T-helper 9 cell (primary cell): ENCODE results near the gene DAPP1.
"Not testable (repeated sequence)": the region's sequence is repeated elsewhere in the genome, so short reads cannot be mapped to it uniquely, and the experiment has no call there.

Experiments
- DNase-seq: peaks from one replicate; pipeline ENCODE4 v3.0.0-alpha.2; 2020
- total RNA-seq, 2 donors: gene quantifications; one replicate each; lab custom pipeline; 2026; lab: John Stamatoyannopoulos, UW

The DAPP1 gene, protein sequence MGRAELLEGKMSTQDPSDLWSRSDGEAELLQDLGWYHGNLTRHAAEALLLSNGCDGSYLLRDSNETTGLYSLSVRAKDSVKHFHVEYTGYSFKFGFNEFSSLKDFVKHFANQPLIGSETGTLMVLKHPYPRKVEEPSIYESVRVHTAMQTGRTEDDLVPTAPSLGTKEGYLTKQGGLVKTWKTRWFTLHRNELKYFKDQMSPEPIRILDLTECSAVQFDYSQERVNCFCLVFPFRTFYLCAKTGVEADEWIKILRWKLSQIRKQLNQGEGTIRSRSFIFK
- total RNA-seq, result 13.0 to 33.7 reads per million in 2 donors

DNA sequence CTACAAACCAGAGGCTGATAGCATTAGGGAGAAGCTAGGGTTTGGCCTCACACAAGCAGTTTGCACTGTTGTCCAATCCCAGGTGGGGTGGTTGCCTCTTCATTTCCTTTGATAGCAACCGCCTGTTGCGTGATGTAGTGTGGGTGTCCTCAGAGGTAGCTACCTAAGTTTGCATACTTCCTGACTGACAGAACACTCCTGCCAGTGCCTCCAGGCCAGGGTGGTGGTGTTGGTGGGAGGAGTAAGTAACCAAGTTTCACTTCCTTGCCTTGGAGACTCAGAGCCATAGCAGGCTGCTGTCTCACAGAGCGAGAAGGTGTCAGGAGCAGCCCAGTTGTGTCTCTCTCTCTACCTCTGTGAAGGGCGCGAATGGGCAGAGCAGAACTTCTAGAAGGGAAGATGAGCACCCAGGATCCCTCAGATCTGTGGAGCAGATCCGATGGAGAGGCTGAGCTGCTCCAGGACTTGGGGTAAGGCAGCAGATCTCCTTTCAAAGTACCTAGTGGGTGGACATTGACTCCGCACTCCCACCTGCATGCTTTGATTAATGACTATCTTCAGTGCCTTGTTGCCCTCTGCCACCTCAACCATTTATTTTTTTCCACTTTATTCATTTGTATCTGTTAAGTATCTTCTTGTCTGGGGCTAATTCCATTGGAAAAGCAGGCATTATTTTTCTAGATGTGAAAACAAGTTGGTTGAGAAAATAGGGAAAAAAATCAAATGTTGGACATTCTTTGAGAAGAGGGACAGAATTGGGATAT is at the start of gene DAPP1:
Gene DAPP1 (plus strand): TSS at position 283 of the 764 bp plus-strand sequence. CDS start 87 bp downstream, at position 370.
- DNase-seq, result peak; percentile 59

DNA sequence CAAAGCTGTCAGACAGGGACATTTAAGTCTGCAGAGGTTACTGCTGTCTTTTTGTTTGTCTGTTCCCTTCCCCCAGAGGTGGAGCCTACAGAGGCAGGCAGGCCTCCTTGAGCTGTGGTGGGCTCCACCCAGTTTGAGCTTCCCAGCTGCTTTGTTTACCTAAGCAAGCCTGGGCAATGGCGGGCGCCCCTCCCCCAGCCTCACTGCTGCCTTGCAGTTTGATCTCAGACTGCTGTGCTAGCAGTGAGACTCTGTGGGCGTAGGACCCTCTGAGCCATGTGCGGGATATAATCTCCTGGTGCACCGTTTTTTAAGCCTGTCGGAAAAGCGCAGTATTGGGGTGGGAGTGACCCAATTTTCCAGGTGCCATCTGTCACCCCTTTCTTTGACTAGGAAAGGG is 45.8 kb upstream of the DAPP1 start:
- DNase-seq, result not testable (repeated sequence)

DNA sequence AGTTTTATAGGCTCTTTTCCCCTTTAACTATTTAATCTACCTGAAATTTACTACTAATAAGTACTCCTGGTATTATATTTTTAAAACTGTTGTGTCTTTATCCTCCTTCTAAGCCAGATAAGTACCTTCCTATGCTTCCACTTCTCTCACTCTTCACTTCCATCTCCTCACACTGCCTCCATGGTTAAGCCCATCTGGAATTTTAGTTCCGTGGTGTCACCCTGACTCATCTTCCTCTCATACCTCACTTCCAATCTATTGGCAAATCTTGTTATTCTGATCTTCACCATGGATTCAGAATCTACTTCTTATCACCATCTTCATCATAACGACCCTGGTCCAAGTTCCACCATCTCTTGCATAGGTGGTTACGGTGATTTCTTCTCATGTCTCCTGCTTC is 32.7 kb upstream of the DAPP1 start:
- no peak for DNase-seq

DNA sequence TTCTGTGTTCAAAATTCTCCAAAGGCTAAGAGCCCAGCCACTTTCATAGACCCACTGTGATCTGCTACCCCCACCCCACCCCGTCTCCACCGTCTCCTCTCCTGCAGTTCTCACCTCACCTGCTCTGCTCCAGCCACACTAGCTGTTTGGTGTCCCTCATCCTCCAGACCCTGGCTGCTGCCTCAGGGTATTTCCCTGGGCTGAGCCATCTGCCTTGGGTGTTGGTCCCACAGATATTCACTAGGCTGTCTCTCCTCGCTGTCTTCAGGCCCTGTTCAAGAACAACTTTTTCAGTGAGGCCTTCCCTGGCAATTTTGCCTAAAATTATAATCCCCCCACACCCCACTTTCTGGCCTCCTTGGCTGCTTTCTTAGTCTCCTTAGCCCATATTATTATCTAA is 31.8 kb upstream of the DAPP1 start:
- no peak for DNase-seq

DNA sequence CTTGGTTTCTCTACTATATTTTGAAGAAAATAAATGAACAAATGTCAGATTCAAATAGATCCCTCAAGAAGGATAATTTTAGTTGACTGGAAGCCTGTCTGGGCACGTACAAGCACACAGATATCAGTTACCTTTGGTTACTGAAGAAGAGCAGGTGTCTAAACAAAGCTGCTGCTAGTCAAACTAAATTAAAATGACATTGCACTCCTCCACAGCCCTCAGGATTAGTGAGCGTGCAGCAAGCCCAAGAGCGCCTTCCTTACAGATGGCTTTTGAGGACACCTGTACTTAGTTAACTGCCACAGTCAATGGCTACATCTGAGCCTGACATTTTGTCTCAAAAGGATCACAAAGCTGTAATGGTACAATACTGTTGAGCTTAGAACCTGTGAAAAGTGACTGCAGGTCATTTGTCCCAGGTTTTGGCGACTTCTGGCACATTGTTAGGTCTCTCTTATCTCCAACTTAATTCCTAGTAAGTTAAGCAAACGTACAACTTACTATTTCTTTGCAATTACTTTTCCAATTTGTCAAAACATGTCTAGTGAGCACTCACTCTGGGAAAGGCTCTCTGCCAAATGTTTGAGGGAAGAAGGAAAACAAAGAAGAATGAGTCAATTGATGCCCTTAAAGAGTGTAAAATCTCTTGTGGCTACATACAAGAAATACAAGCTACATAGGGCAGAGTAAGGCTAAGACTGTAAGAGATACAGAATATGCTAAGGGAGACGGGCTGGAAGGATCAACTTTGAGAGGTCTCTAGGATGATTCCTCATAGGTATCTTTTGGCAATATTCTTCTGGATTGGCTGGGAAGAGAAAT is 25.6 kb upstream of the DAPP1 start:
- DNase-seq, result no peak

DNA sequence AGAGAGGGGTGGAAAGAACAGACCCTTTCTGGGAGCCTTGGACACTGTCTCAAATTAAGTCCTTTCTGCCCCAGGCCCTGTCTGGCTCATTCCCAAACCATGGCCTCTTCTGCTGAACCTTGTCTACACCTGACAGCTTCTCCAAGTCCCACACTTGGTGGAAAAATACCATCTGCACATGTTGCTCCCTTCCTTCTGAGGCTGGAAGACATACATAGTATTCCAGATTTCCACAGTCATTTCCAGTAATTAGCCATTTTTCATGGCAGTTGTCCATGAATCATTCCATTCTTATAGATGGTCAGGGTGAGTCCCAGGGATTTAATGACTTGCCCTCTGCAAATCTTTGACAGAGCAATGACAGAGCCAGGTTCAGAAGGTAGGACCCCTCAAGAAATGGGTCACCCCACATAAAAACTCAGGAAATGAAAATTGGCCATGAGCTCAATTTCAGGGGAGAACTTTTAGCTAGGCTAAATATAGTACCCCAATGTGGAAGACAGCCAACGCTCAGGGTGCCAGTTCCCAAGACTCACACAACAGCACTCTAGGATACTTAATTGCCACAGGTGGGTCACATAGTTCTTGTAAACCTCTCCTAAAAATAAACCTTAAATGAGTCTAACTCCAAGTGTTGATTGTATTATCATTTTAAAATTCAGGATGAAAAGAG is 16.2 kb upstream of the DAPP1 start:
- DNase-seq, result no peak

DNA sequence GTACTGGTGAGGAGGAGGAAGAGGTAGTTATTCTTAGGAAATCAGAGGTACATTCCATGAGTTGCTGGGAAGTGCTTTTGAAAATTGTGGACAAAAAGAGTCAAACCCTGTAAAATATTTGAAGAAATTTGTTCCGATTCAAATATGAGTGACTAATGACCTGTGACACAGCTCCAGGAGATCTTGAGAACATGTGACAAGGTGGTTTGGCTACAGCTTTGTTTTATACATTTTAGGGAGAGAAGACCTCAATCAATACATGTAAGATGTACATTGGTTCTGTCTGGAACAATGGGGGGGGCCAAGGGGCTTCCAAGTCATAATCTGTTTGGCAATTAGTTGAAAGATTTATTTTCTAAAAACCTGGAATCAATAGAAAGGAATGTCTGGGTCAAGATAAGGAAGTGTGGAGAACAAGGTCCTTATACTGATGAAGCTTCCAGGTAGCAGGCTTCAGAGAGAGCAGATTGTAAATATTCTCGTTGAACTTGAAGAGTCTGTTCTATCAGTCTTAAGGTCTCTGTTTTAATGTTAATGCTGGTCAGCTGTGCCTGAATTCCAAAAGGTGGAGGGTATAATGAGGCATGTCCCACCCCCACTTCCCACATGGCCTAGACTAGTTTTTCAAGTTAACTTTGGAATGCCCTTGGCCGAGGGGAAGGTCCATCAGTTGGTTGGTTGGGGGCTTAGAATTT is 15.5 kb upstream of the DAPP1 start:
- no peak for DNase-seq

DNA sequence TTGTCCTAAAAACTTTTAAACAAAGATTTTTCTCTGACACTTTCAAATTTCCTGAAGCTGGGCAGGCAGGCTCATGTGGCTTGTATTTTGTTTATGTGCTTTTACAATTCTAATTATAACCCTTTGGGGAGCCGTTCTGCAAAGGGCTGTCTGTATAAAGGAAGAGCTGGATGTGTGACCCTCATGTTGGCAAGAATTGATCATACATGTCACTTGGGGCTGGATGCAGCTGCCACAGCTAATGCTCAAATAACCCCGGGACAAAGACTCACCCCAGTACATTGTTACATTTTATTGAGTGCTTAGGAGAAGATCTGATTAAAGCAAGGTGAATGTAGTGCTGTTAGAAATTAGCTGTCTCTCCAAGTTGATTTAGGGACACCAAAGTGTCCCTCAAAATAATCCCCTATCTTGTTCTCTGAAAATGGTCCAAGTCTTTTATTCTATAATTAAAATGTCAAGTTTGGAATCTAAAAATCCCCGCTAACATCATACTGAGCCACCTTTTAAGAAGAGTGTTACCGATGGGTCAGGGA is 13.0 kb upstream of the DAPP1 start:
- no peak for DNase-seq

DNA sequence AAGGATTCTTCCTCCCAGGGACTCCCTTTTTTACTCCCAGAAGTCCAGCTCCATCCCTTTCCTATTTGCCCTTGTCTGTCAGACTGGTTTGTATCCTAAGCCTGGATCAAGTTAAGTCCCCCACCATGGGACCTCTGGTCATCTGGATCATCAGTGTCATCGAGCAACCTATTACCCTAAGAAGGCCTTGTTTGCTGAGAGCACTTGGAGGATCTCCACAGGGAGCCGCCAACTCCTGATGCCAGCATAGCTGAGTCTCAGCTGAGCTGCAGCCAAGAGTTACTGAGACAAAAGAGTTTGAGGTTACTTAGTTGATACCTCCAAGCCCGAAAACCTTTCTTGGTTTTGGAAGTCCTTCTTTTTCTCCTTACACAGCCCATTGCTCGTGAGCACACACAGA is 10.1 kb upstream of the DAPP1 start:
- DNase-seq, result no peak

DNA sequence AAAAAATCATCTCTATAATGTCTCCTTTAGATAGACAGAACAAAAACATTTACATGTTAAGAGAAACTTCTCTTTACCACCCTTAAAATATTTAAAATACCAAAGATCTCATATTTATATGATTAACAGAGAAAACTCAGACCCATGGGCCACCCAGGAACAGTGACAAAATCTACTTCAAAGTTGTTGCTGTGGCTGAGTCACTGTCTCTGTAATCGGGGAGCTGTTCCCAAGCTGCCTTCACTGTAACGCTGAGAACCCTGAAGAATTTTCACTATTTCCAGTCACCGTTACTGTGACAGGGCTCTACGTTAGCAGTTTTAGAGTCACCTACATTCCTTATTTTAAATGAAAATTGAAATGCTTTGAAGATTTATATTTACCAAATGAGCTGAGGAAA is 9.0 kb upstream of the DAPP1 start:
- no peak for DNase-seq

DNA sequence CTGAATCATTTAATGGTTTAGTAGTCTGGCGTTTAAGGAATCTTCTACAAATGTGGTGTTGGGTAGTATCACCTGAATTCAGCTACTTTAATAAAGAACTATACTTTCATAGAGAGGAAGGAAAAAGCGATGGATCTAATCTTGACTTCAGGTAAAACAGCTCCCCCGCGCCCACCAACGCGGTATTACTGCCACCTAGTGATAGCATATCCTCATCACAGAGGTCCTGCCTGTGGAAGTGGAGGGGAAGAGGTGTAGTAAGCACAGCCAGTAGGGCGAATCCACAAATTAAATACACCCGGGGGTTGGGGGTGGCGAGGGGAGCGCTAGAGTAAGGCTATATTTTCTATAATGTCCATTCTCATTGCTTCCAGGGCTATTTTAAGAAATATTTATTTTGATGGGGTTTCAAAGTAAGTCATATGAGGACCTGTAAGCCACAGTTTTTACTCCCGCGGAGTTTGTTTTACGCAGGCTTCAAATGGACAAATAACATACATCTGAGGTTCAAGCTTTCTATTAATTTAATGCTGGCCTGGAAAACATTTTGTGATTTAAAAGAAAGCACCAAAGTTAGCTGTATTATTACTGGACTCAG is 8.3 kb upstream of the DAPP1 start:
- DNase-seq, result peak; percentile 51

DNA sequence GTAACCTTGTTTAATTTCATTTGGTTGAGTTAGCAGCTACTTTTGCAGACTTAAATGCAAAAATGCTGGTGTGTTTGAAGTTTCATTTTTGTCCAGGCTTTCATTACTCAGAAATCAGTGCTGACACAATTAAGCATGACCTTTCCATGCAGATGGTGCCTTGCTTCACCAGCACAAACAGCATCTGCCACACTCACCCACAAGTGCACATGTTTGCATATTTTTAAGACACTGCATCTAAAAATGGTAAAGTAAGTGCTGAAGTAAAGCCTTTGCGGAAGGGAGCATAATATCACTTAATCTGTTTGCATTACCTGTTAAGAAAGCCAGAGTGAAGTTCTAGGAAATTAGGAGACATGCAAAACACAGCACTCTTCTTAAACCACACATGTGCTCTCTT is 7.3 kb upstream of the DAPP1 start:
- DNase-seq, result no peak

DNA sequence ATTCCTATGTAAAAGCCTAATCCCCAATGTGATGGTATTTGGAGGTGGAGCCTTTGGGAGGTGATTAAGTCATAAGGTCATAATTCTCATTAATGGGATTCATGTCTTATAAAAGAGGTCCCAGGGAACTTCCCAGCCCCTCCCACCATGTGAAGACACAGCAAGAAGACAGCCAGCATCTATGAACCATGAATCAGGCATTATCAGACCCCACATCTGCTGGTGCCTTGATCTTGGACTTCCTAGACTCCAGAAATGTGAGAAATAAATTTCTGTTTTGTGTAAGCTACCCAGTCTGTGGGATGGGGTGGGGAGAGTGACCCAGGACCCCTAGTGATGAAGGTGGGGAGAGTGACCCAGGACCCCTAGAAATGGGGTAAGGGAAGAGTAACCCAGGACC is 6.1 kb upstream of the DAPP1 start:
- no peak for DNase-seq

DNA sequence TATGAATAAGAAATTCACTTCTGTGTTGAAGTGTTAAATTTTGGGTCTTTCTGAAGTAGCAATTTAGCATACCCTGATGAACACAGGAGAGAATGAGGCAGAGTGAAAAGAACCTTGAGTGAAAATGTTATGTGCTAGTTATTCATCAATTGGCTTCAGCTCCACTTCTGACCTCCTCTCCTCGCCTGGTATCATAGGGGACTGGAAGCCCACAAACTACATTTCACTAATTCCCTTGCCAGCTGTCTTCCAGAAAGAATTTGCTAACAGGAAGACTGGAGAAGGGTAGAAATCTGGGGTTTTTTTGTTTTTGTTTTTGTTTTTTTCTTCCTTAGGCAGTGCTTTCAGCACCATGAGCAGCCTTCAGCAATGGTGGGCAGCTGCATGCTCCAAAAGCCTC is 5.5 kb upstream of the DAPP1 start:
- DNase-seq, result no peak

DNA sequence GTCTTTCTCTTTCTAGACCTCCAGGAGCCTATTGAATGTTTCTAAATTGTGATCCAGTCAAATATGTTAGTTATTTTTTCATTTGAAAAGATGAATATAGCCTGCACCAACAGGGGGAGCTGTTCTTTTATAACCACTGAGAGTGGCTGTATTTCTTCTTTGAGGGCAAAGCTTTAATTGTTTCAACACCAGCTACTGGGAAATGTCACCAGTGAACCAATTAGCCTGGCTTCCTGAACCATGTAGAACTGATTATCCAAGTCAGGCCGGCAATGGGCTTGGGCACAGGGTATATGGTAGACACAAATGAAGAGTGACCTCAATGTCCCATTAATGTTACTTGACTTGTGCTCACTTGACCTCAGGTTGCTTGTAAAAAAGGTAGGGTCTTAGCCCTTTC is 4.8 kb upstream of the DAPP1 start:
- peak; percentile 29 for DNase-seq

DNA sequence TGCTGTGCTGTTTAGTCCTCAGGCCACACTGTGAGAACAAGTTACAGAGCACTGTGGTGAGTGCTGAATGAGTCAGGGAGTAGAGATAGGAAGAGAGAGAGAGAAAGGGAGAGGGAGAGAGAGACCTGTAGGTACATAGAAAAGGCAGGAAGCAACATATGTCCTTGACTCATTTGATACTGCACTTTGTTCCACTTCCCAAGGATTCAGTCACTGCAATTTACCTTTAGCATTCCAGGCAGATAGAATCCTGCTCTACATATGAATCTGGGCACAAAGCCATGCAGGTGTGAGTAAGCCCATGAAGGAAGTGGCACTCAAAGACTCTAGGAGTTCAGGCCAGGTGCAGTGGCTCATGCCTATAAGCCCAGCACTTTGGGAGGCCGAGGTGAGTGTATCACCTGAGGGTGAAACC is 1.0 kb upstream of the DAPP1 start:
- DNase-seq, result no peak

DNA sequence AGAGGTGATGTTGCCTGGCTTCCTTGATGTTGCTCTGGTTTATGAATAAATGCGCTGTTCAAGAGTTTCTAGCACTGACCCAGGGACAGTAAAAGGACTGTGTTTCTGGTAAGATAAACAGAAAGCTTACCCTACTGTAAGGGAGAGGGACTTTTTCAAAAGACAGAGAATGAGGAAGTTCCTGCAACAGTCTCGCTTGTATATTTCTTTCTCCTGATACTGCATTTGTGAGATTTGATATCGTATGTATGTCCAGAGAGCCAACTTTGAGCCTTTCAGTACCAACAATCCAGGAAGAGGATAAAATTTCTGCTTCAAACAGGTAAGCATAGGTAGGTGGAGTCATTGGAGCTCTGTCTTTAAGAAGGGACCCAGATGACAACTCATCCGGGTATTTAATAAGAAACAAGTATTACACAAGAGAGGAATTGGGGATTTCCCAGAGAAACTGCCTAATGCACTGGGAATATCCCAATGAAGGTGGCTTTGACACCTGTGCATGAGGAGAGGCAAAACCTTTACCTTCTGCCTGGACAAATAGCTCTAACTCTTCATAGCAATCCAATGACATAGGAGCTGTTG is 773 bp downstream of the DAPP1 start:
- no peak for DNase-seq

DNA sequence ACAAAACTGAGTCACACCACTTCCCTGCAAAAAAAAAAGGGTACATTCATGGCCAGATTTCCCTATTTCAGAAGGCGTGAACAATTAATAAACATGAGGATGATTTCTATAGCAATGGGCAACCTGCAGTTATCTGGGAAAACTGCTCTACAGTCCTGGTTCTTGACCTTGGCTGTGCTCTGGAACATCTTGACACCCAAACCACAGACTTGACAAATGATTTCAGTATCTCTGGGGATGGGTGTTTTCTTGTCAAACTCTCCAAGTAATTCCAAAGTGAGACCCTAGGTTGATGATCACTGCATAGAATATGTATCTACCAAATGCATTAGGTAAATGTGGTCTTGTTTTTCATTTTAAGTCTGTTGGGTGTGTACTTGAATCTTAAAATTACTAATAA is 2.0 kb downstream of the DAPP1 start:
- no peak for DNase-seq

DNA sequence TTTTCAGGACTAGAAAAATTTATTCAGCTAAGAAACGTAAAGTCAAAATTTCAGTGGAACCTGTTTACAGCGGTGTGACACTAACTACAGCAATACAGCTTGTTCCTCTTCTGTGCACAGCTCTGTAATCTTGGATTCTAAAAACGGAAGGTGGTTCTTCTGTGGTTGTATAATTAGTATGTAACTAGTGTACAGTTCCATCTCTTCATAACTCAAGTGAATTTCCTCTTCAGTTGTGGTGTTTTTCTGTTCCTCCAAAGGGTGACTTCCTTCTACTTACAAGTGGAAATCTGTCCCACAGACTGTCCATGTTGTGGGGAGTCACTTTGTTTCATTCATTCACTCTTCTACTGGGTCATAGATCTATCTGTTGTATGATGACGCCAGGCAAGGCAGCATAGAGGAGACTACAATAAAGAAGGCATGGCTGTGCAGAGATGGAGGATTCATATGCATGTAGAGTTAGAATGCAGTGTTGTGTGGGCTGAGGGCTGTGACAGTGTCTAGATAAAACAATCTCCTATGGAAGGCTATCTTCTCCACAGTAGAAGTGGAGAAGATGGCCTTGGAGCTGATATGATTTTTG is 5.4 kb downstream of the DAPP1 start:
- no peak for DNase-seq

DNA sequence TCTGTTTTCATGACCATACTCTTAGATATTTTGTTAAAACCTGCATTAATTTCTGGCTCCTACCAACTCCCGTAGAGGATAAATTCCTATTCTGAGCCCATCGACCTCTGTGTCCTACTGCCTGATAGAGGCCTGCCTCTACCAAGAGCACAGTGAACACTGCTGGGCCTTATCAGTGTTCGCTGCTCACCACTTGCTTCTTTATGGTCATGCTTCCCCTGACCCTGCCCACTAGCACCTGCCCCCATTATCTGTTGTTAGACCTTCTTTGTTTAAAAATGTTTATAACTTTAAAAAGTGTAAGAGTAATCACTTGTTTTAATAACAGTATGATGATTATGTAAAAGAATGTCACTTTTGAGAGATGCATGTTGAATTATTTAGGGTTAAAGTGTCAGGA is 6.1 kb downstream of the DAPP1 start:
- DNase-seq, result no peak

DNA sequence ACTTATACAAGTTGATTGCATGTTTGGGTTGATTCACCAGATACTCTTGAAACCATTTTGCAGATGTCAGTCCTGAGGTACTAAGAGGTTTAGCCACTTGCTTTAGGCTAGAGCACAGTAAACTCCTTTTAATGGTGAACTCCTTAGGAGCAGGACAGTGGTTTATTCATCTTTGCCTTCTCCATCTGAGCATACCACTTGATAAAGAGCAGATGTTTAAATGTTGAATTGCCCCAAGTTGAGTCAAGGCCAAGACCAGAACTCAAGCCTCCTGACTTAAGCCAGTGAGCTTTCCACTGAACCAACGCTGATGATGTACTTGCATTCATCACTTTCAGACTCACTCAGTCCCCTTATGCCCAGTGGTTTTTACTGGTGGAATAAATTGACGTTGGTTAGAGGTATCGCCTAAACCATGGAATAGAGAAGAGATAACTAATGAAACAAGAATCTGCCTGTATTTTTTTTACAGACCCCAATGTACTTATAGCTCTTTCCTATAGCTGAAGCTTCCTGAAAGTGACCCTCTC is 7.5 kb downstream of the DAPP1 start:
- DNase-seq, result no peak
